ENCODE data around the gene ECE1. TPM values are rescaled to one million over a fixed set of nuclear protein-coding genes. Genes with fewer than 3 reads are reported as not detected.

Gene ECE1
- total and polyA plus RNA-seq, 2 of the 13 experiments (the other 11 are each of a cell fraction or from before 2014, with no cell fraction given), result 13.5 to 21.2 TPM

DNA sequence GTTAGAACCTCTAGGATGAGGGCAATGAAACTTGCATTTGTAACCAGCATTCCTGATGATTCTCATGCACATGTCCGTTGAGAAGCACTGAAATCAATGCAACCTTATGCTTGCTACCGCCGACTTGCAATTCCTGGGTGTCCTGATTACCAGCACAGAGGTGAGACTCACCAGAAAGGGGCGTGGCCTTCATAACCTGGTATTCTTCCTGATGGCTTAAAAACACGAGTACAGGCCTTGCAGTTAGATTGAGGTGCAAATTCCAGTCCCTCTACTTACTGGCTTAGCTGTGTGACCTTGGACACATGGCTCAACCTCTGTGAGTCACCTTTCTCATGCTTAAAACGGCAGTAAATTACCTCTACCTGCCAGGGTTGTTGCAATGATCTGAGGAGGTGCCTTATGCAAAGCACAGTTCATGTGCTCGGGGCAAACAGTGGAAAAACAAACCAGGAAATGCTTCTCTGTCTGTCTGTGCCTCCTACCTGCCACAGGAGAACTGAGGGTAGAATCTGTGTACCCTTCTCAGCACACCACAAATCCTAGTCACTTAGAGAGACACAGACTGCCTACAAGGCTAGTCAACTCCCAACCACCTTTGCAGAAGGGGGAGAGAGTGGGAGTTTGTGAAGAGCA lies 39.1 kb upstream of the ECE1 start (continued):
- TF ChIP-seq THAP11 (CRISPR knock-in tag; IDR thresholded peaks at IDR 0.05), result peak; percentile 80
- TF ChIP-seq ZNF781 (CRISPR knock-in tag; IDR thresholded peaks at IDR 0.05; ENCODE audit: borderline replicate concordance, not compliant biosample characterization), result no peak
- peak; percentile 44; the same call in 1 of the 2 replicates for TF ChIP-seq HNF1A (IDR thresholded peaks at IDR 0.05; ENCODE audit: low read depth)
- TF ChIP-seq HNF1A (CRISPR knock-in tag; IDR thresholded peaks at IDR 0.05; ENCODE audit: borderline replicate concordance), result no peak
- peak; percentile 90; the same call in 1 of the 2 replicates for TF ChIP-seq ZNF292 (CRISPR knock-in tag; IDR thresholded peaks at IDR 0.05; ENCODE audit: borderline replicate concordance, low read depth)
- TF ChIP-seq TBX2 (CRISPR knock-in tag; IDR thresholded peaks at IDR 0.05; ENCODE audit: borderline replicate concordance), result peak; percentile 96
- no peak for TF ChIP-seq ZBTB7A (CRISPR knock-in tag; IDR thresholded peaks at IDR 0.05)
- TF ChIP-seq MXI1 (IDR thresholded peaks at IDR 0.05; ENCODE audit: borderline replicate concordance, low read depth, low read length), result peak; percentile 68; the same call in 1 of the 3 replicates
- no peak for TF ChIP-seq EEA1 (CRISPR knock-in tag; IDR thresholded peaks at IDR 0.05; ENCODE audit: borderline replicate concordance)
- TF ChIP-seq, protein P1, sequence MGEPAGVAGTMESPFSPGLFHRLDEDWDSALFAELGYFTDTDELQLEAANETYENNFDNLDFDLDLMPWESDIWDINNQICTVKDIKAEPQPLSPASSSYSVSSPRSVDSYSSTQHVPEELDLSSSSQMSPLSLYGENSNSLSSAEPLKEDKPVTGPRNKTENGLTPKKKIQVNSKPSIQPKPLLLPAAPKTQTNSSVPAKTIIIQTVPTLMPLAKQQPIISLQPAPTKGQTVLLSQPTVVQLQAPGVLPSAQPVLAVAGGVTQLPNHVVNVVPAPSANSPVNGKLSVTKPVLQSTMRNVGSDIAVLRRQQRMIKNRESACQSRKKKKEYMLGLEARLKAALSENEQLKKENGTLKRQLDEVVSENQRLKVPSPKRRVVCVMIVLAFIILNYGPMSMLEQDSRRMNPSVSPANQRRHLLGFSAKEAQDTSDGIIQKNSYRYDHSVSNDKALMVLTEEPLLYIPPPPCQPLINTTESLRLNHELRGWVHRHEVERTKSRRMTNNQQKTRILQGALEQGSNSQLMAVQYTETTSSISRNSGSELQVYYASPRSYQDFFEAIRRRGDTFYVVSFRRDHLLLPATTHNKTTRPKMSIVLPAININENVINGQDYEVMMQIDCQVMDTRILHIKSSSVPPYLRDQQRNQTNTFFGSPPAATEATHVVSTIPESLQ (CRISPR knock-in tag; conservative IDR thresholded peaks at IDR 0.05), result no peak
- TF ChIP-seq YEATS4 (CRISPR knock-in tag; IDR thresholded peaks at IDR 0.05; ENCODE audit: borderline replicate concordance), result peak; percentile 64
- TF ChIP-seq REL (CRISPR knock-in tag; conservative IDR thresholded peaks at IDR 0.05), result no peak
- no peak for TF ChIP-seq PCBP2 (optimal IDR thresholded peaks at IDR 0.05; ENCODE audit: low read depth, low read length, poor library complexity, severe bottlenecking)
- TF ChIP-seq ARNT (IDR thresholded peaks at IDR 0.05), result no peak
- TF ChIP-seq ZSCAN12 (CRISPR knock-in tag; IDR thresholded peaks at IDR 0.05), result no peak
- TF ChIP-seq ZNF558 (CRISPR knock-in tag; IDR thresholded peaks at IDR 0.05; ENCODE audit: borderline replicate concordance), result no peak; the same call in 1 of the 2 replicates
- TF ChIP-seq SALL1 (CRISPR knock-in tag; IDR thresholded peaks at IDR 0.05), result peak; percentile 92
- TF ChIP-seq ZBTB7B (CRISPR knock-in tag; IDR thresholded peaks at IDR 0.05), result no peak
- TF ChIP-seq YY1 (IDR thresholded peaks at IDR 0.05; ENCODE audit: insufficient read depth, insufficient replicate concordance, low read depth, low read length), result no peak
- TF ChIP-seq, protein P2, sequence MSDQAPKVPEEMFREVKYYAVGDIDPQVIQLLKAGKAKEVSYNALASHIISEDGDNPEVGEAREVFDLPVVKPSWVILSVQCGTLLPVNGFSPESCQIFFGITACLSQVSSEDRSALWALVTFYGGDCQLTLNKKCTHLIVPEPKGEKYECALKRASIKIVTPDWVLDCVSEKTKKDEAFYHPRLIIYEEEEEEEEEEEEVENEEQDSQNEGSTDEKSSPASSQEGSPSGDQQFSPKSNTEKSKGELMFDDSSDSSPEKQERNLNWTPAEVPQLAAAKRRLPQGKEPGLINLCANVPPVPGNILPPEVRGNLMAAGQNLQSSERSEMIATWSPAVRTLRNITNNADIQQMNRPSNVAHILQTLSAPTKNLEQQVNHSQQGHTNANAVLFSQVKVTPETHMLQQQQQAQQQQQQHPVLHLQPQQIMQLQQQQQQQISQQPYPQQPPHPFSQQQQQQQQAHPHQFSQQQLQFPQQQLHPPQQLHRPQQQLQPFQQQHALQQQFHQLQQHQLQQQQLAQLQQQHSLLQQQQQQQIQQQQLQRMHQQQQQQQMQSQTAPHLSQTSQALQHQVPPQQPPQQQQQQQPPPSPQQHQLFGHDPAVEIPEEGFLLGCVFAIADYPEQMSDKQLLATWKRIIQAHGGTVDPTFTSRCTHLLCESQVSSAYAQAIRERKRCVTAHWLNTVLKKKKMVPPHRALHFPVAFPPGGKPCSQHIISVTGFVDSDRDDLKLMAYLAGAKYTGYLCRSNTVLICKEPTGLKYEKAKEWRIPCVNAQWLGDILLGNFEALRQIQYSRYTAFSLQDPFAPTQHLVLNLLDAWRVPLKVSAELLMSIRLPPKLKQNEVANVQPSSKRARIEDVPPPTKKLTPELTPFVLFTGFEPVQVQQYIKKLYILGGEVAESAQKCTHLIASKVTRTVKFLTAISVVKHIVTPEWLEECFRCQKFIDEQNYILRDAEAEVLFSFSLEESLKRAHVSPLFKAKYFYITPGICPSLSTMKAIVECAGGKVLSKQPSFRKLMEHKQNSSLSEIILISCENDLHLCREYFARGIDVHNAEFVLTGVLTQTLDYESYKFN (CRISPR knock-in tag; conservative IDR thresholded peaks at IDR 0.05), result peak; percentile 95
- peak; percentile 83 for TF ChIP-seq HMG20A (CRISPR knock-in tag; IDR thresholded peaks at IDR 0.05; ENCODE audit: borderline replicate concordance)

Measured in HepG2 (cell line).